ENCODE measurements around the gene GRAP. TPM values are rescaled to one million over a fixed set of nuclear protein-coding genes. Genes with fewer than 3 reads are reported as not detected.

GRAP gene
- total RNA-seq, 2 donors from 2014 or later: 1.6 to 3.2 TPM

DNA sequence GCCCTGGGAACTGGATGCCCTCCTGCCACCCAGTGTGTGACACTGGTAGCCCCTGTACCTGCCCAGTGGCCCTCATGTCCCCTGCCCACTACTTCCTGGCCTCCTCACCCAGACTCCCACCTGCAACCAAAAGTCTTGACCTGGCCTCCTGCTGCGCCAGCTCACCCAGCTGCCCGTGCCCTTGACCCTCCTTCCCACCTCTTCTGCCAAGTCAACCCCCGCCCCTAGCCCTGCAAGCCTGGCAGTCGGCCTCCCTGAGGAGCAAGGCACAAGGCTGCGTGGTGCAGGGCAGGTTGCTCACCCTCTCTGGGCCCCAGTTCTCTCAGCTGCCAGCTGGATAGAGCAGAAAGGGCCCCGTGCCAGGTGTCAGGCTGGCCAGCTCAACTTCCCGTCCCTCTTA, 29.9 kb downstream of the GRAP start:
- Histone ChIP-seq H3K27ac (no peak overlapping the region), H3K4me3 (no peak overlapping the region), H3K9me3 (no peaks in the 10 kb centered on the region), H3K4me1 (ENCODE audit: control insufficient read depth in 1 of 2, low read depth in 2 of 2) (no peaks in the 10 kb centered on the region), H3K27me3 (replicated peaks; ENCODE audit: insufficient read depth) (no peaks in the 10 kb centered on the region), H3K36me3 (no peaks in the 10 kb centered on the region)
- DNase-seq (ENCODE audit: low spot score): no peak
- TF ChIP-seq, protein P1, sequence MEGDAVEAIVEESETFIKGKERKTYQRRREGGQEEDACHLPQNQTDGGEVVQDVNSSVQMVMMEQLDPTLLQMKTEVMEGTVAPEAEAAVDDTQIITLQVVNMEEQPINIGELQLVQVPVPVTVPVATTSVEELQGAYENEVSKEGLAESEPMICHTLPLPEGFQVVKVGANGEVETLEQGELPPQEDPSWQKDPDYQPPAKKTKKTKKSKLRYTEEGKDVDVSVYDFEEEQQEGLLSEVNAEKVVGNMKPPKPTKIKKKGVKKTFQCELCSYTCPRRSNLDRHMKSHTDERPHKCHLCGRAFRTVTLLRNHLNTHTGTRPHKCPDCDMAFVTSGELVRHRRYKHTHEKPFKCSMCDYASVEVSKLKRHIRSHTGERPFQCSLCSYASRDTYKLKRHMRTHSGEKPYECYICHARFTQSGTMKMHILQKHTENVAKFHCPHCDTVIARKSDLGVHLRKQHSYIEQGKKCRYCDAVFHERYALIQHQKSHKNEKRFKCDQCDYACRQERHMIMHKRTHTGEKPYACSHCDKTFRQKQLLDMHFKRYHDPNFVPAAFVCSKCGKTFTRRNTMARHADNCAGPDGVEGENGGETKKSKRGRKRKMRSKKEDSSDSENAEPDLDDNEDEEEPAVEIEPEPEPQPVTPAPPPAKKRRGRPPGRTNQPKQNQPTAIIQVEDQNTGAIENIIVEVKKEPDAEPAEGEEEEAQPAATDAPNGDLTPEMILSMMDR (IDR thresholded peaks at IDR 0.05): no peak
- no peak for ATAC-seq (ENCODE audit: insufficient number of reproducible peaks, low FRiP score, low read depth)

DNA sequence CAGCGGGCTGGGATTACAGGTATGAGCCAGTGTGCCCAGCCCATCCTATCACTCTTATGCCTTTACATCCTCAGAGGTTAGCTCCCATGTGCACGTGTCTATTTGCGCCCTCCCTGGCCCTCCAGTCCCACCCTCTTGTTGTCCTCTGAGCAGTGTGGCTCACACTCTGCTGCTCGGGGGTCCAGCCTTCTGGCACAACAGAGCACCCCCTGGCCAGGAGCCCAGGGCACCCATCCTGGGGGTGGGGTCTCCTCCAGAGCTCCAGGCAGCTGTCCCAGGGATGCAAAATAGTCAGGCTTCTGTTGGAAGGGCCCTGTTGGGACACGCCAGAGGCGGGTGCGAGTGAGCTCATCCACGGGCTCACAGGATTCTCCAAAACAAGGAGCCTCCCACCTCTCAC, 30.5 kb downstream of the GRAP start:
- Histone ChIP-seq H3K4me1 (ENCODE audit: control insufficient read depth in 1 of 2, low read depth in 2 of 2) (no peaks in the 10 kb centered on the region), H3K36me3 (no peaks in the 10 kb centered on the region), H3K27me3 (replicated peaks; ENCODE audit: insufficient read depth) (no peaks in the 10 kb centered on the region), H3K9me3 (no peaks in the 10 kb centered on the region), H3K27ac (no peak overlapping the region), H3K4me3 (no peak overlapping the region)
- DNase-seq (ENCODE audit: low spot score) (no peak), ATAC-seq (ENCODE audit: insufficient number of reproducible peaks, low FRiP score, low read depth) (no peak)
- TF ChIP-seq, protein P1 (IDR thresholded peaks at IDR 0.05): no peak

DNA sequence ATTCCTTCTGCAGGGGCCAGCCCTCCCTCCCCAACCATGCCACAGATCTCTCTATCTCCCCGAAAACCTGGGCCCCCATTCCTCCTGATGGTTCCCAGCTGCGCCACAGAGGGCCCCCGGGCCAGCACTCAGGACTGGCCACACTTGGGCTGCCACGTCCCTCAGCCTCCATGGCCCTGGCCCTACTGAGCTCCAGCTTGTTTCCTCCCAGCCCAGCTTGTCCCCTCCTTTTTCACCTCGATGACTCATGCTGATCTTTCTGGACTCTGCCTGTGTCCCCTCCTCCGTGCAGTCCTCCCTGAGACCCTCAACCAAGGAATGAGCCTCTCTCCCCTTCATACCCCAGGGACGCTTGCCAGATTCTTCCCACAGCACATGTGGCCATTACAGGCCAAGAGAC, 31.3 kb downstream of the GRAP start:
- no peaks in the 10 kb centered on the region for H3K9me3 ChIP-seq
- DNase-seq (ENCODE audit: low spot score): no peak
- H3K27ac ChIP-seq: no peak overlapping the region
- H3K4me3 ChIP-seq: no peak overlapping the region
- no peak for ATAC-seq (ENCODE audit: insufficient number of reproducible peaks, low FRiP score, low read depth)
- no peaks in the 10 kb centered on the region for H3K4me1 ChIP-seq (ENCODE audit: control insufficient read depth in 1 of 2, low read depth in 2 of 2)
- H3K36me3 ChIP-seq: no peaks in the 10 kb centered on the region
- TF ChIP-seq, protein P1 (IDR thresholded peaks at IDR 0.05): no peak
- H3K27me3 ChIP-seq (replicated peaks; ENCODE audit: insufficient read depth): no peaks in the 10 kb centered on the region

DNA sequence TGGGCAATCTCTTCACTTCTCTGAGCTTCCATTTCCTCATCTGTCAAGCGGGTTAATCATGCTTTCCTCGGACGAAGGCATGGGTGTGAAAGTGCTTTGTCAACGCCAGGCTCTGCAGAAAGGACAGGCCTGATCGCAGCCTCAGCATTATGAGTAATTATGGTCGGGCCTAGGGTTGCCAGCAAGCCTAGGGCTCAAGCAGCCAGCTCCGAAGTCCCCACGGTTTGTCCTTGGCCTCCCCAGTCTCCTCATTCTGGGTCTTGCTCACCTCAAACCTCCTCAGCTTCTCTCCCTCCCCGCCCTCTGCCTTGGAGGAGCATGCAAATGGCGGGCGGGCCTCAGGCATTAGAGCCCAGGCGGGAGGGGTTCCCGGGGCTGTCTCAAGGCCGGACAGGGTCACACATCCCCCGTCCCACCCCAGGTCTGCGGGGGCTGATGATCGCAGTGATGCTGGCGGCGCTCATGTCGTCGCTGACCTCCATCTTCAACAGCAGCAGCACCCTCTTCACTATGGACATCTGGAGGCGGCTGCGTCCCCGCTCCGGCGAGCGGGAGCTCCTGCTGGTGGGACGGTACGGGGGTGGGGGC, 32.0 kb downstream of the GRAP start:
- no peak for DNase-seq (ENCODE audit: low spot score)
- TF ChIP-seq, protein P1 (IDR thresholded peaks at IDR 0.05): no peak
- no peak for ATAC-seq (ENCODE audit: insufficient number of reproducible peaks, low FRiP score, low read depth)

DNA sequence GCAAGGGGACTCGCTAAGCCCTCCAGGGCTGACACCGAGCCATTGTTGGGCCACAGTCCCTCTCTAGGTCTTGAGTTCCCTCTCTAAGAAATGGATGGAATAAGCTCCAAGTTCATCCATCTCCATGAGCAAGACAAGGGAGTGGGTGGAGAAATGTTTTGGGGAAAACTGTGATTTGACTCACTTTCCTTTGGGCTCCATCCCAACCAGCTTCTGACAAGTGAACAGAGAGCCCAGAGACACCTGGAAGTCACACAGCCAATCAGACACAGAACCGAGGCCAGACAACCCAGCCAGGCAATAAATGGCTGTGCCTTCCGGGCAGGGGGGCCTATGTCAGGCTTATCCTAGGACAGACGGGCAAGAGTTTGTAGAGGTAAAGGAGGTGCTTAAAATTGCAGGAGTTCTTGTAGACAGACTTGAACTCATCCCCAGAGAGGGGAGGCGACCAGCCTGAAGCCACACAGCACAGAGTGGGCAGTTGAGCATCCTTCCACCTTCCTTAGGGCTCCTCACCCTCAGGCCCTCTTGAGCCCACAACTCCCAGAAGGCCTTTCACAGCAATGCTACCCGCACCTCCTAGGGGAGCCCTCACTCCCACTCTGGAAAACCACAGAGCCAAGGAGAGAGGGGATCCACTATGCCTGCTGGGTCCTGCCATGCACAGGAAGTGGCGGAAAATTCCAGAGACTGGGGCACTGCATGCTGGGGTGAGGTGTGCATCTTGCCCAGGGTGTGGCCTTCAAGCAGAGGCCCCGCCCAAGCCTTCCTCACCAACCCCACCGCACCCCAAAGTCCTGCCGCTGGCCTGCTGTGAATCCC, 32.7 kb downstream of the GRAP start:
- Histone ChIP-seq H3K27ac (no peak overlapping the region), H3K4me3 (no peak overlapping the region), H3K4me1 (ENCODE audit: control insufficient read depth in 1 of 2, low read depth in 2 of 2) (no peaks in the 10 kb centered on the region), H3K9me3 (no peaks in the 10 kb centered on the region), H3K36me3 (no peaks in the 10 kb centered on the region), H3K27me3 (replicated peaks; ENCODE audit: insufficient read depth) (no peaks in the 10 kb centered on the region)
- no peak for ATAC-seq (ENCODE audit: insufficient number of reproducible peaks, low FRiP score, low read depth)
- no peak for DNase-seq (ENCODE audit: low spot score)
- TF ChIP-seq, protein P1 (IDR thresholded peaks at IDR 0.05): no peak

More for the DNA sequence above, 32.0 kb downstream of the GRAP start:
- Histone ChIP-seq H3K9me3 (no peaks in the 10 kb centered on the region), H3K27ac (no peak overlapping the region), H3K27me3 (replicated peaks; ENCODE audit: insufficient read depth) (no peaks in the 10 kb centered on the region), H3K36me3 (no peaks in the 10 kb centered on the region), H3K4me3 (no peak overlapping the region), H3K4me1 (ENCODE audit: control insufficient read depth in 1 of 2, low read depth in 2 of 2) (no peaks in the 10 kb centered on the region)

All from thoracic aorta (tissue), 2 donors.